ENCODE measurements around the gene MRPS34.

DNA sequence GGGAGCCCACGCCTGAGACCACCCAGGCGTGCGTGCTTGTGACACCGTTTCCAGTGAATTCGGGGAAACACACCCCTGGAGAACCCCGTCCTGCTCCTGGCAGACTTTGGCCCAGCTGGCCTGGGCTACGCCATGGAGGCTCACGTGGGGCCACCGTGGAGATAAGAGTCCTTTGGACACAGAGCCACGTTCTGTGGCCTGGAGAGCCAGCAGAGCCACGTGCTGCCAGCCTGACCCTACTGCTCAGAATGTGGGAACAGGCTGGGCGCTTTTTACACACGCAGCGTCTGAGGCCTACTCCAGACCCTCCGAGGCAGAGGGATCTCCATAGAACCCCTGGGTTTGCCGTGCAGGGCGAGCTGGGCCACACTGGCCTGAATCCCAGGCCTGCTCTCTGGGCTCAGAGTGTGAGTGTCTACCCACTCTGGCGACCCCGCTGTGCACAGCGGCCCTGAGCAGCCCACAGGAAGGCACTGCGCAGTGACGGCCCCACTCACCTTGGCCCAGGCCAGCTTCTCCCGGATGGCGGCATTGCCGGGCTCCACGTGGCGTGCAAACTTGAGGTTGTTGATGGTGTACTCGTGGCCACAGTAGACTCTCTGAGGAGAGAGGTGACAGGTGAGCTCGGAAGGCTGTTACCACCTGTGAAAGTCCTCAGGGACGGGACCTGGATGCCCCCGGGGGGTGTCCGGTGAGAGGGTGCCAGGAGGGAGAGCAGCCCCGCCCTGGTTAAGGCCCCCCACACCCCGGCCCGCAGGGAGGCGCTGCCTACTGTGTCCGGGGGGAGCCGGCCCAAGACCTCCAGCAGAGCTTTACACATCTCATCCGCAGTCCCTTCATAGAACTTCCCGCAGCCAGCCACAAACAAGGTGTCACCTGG, 43.7 kb upstream of the MRPS34 start:
- TF ChIP-seq, protein P1, sequence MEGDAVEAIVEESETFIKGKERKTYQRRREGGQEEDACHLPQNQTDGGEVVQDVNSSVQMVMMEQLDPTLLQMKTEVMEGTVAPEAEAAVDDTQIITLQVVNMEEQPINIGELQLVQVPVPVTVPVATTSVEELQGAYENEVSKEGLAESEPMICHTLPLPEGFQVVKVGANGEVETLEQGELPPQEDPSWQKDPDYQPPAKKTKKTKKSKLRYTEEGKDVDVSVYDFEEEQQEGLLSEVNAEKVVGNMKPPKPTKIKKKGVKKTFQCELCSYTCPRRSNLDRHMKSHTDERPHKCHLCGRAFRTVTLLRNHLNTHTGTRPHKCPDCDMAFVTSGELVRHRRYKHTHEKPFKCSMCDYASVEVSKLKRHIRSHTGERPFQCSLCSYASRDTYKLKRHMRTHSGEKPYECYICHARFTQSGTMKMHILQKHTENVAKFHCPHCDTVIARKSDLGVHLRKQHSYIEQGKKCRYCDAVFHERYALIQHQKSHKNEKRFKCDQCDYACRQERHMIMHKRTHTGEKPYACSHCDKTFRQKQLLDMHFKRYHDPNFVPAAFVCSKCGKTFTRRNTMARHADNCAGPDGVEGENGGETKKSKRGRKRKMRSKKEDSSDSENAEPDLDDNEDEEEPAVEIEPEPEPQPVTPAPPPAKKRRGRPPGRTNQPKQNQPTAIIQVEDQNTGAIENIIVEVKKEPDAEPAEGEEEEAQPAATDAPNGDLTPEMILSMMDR (IDR thresholded peaks at IDR 0.05), result no peak
- TF ChIP-seq POLR2AphosphoS5 (IDR thresholded peaks at IDR 0.05), result no peak
- no peak for TF ChIP-seq POLR2A (IDR thresholded peaks at IDR 0.05)
- TF ChIP-seq EP300 (IDR thresholded peaks at IDR 0.05; ENCODE audit: low read depth), result no peak

Data from transverse colon (tissue), 4 donors.